Activated effector memory CD4-positive, alpha-beta T cell treated with Interleukin-2 at 50 U/mL for 16 hours (primary cell): ENCODE measurements around the gene TBC1D9B.

Source experiments
- DNase-seq: peaks from one replicate; pipeline ENCODE4 v3.0.0-alpha.2; 2020

TBC1D9B gene

DNA sequence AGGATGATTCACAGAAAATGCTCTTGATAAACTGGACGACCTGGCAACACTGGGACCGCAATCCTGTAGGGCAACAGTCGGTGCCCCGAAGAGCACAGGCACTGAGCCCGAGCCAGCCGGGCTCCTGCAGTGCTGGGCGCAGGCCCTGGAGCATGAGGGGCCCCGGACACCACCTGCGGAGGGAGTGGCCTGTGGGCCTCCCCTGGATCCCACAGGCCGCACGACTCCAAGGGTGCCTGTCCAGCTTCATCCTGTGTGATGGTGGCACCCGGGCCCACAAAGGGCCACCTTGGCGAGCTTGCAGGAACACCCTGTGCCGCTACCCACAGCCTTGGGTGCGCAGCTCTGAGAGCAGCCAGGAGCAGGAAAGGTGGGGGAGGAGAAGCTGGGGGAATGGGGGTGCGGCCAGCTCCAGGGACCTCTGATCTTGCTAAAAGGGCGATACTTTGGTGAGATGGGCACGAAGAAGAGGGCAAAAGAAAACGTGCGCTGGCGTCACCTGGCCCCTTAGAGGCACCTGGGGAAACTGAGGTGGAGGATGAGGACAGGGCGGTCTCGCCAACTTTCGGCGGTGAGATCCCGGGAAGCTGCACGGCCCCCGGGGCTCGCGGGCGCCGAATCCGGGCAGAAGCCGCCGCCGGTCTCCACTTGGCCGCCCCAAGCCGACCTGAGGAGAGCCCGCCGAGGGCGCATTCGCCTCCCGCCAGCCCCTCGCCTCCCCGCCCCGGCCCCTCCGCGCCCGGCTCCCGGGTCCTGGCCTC is 722 bp downstream of the TBC1D9B start:
- DNase-seq = peak; percentile 9

DNA sequence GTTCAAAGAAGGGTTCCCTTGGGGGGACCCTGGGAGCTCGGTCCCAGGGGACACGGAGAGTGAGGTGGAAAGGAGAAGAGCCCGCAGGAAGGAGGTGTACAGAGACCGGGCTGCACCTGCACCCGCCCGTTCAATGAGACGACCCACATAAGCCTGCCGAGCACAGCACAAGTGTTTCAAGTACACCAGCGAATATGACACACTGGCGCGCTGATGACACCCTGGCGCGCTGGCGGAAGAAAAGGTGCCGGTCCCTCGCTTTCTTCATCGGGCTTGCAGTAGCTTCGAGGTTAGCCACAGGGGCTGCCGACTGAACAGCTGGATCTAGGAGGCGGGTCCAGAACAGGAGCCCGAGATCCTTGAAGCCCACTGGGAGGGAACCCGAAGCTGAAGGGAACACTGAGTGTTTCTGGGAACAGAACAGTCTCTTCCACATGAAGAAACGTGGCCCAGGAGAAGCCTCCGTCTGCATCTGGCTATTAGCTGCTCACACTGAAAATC is 1.4 kb downstream of the TBC1D9B start:
- no peak for DNase-seq

DNA sequence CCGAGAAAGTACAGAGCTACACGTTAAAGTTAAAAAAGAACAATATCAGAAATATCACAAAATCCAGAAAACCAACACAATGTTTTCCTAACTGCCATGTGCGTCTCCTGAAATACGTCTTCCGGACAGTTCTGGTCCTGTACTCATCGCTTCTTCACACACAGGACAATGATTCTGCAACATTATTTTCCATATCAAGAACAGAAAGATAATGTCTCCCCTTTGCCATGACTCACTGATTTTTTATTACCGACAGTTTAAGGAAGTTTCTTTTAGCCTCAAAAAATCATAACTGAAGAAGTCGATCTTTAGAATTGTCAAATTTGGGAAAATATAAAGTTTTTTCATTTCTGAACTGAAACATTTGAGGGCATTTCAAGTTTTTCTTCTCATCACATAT is 2.5 kb downstream of the TBC1D9B start:
- no peak for DNase-seq

DNA sequence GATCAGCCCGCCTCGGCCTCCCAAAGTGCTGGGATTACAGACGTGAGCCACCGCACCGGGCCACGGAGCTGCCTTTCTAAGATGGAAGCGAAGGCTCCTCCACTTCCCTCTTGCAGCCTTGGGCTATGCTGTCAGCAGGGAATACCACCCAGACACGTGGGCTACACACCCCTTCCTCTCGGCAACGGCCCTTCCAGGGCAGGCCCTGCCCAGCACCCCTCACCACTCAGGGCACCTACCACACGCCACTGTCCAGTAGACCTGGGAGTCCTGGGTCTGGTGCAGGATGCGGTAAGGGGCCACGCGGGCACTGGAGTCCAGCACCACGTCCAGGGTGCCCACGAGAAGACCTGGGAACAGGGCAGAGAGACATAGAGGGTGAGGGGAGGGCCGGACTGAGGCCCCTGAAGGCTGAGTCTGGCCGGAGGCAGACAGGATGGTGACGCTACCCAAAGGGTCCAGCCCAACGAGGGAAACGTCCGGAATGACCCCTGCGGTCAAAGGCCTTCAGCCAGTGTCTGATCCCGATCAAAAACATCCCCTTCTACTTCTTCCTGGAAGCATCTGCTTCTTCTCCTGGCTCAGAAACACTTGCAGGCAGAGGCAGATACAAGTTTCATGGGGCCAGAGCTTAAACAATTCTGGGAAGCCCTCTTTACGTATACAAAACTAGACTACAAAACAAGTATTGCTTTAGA is 3.1 kb downstream of the TBC1D9B start:
- no peak for DNase-seq

DNA sequence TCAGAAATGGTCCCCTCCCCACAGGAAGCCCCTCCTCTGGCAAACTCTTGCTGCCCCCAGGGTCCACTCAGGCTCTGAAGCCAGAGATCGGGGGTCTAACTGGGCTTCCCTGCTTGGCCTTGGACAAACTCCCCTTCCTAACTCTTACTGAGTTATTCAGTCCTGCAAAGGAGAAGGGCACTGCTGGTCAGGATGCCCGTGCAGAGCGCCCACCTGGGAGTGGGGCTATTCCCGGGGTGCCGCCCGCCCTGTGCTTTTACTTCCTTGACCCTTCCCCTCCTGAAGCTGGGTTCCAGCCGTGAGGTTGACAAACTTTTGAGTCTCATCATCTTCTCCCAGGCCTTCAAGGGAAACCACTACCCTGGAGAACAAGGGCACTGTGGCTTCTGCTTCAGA is 4.9 kb downstream of the TBC1D9B start:
- no peak for DNase-seq

DNA sequence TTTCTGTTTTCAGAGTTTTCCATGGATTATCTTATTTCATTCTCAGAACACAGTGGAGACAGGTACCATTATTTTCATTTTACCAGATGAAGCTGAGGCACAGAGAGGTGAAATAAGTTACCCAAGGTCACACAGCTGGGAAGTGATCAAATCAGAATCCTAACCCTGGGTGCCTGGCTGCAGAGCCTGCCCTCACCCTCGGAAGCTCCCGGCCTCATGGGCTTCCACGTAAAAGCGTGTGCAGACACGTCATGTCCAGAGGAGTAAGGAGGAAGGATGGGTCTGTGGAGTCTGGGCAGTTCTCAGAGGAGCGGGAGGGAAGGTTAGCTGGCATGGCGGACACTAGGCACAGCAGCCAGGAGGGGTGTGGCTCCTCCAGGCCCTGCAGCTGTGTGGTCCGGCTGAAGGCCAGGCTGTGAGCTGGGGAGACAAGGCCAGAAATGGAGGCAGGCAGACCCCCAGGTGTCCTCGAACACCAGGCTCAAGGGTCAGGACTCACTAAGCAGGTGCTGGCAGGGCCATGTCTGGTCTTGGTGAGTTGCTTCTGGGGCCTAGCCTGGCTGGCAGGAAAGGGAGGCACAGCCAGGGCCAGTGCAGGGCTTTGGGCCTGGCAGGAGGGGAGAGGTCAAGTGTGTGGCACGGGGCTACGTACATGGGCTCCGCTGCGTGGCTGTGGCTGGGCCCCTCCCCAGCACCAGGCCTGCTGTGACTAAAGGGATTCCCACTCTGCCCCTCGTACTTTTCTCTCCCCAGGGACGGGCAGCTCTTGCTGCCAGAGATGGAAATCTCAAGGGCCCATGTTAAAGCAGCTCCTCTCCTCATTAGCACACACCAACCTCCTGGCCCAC is 5.6 kb downstream of the TBC1D9B start:
- DNase-seq = no peak

DNA sequence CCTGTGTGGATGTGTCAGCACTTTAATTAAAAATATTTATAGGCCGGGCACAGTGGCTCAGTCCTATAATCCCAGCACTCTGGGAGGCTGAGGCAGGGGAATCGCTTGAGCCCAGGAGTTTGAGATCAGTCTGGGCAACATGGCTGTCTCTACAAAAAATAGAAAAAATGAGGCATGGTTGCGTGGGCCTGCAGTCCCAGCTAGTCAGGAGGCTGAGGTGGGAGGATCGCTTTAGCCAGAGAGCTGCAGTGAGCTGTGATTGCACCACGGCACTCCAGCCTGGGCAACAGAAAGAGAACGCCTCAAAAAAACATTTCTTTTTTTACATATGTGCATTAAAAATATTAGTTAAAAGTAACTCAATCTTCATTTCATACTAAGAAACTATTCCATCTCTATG is 6.2 kb downstream of the TBC1D9B start:
- DNase-seq = no peak

DNA sequence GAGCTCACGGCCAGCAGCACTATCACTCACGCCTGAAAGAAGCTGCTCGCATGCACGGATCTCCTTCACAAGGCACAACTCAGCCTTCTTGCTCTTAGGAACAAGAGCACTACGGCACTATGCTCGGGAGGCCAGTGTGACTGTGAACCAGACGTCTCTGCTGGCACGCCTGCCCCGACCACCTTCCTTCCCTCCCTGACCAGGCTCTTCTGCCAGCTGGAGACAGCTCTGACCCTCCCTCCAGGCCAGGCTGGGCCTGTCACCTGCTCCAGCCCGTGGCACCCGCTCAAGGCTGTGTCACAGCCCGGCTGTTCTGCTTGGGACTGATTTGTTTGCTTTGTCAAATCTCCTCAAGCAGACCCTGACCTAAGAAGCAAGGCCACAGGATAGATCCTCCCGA is 7.0 kb downstream of the TBC1D9B start:
- no peak for DNase-seq

DNA sequence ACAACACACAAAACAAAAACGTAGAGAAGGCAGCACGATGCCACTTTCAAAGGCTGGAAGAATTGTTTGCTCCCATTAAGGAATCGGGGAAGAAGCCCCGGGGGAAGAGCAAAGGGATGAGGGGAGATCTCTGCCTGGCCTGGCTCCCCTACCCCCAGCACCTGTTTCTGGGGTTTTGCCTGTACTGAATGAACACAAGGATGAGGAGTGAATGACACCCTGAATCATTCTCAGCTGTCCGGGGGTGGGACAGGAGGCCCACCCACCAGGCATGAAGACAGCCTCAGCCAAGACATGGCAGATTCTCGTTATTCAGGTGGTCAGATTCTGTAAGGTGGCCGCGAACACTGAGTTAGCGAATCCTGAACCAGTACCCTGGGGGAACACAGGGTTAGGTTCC is 7.5 kb downstream of the TBC1D9B start:
- DNase-seq = no peak

DNA sequence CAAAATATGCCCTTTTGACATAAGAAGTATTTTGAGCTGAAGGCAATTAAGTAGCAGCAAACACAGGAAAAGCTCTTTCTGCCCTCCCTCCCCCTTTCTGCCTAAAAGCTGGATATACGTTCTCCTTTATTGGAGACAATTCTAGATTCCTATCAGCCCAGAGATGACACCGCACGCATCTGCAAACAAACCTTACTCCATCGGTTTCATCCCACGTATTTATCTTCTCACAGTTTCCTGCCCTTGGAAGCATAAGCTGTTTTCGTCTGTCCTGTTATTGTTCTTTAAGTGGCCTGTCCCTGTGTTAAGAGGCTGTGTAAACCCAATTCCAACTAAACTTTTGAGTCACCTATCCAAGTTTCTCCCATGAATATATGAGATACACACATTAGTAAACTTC is 11.8 kb downstream of the TBC1D9B start:
- DNase-seq = no peak

DNA sequence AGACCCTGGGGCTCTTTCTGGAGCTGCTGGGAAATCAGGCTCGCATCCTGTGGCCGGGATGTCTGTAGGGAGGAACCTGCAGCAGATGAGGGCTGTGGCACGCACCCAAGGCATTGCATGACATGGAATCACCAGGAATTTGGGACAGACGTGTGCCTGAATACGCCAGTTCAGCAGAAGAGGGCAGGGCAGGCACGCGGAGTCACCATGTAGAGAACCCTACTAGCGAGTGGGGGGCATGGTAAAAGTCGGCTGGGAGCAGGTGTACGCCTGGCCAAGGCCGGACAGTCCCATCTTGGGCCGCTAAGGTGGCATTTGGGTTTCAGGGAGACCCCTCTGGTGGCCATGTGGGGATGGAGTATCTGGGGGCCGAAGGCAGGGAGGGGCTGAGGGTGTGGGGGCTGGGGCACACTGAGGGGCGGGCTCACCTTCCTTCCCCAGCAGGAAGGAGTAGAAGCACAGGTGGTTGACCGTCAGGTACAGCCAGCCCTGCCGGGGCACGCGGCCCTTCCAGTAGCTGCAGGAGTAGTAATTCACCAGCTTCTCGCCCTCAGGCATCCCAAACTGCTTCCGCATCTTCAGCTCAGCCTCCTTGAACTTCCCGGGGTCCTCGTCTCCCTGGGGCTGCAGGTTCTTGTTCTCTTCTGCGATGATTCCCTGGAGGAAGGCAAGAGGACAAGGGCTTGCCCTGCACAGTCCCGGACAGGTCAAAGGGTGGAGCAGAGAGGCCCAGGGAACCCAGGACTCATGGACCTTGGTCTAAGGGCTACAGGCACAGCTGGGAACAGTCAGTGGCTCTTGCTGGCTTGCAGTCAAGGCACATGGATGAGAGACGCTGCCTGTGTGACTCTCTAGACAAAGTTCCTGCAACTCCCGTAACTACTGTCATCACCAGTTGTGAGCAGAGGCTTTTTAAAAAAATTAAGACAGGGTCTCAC is 13.5 kb downstream of the TBC1D9B start:
- no peak for DNase-seq

DNA sequence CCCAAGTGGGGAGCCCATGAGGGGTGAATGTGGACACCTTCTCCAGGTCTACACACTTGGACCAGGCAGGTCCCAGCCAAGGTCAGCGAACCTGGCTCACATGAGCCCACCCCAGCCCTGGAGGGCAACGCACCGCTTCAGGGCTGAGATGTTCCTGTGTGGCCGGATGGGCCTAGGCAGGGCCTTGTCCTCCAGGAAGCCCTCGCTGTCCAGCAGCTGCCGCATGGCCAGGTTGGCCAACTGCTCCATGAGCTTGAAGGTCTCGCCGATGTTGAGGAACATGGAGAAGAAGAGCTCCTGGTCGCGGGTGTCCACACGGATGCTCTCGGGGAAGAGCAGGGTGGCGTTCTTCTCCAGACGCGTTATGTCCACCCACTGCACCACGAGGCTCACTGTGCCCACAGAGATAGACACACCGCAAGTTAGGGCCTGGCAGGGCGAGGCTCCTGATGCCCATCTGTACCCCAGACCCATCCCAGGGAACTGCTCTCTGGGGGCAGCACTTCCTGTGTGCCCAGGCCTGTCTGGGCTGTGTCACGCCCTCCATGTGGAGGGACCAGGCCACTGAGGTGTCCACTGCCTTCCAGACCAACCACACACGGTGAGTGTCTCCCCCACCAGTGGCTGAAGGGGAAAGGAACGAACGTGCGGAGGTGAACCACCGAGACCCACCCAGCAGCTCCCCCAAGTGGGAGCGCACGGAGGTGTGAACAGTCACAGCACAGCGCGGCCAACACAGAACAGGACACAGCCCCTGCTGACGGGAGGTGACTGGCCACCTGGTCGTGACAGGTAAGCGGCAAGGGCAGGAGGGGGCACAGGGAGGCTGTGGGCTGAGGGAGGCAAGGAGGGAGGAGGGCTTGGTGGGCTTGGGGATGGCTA is 14.4 kb downstream of the TBC1D9B start:
- no peak for DNase-seq

DNA sequence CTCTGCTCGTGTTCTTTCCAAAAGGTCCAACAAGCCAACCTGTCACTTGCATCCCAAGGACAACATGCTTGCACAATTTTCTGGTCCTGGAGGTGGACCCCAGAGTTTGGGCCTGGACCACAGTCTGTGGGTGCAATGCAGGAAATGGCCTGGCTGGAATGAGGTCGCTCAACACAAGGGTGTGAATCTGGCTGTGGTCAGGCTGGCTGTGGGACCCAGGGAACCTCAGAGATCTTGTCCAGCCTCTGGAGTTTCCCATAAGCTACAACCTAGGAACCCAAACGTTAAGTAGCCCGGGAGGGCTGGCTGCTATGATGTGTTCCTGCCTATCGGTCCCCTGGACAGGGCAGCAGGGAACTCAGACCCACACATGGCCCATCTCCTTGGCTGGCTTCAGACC is 15.4 kb downstream of the TBC1D9B start:
- DNase-seq = no peak

DNA sequence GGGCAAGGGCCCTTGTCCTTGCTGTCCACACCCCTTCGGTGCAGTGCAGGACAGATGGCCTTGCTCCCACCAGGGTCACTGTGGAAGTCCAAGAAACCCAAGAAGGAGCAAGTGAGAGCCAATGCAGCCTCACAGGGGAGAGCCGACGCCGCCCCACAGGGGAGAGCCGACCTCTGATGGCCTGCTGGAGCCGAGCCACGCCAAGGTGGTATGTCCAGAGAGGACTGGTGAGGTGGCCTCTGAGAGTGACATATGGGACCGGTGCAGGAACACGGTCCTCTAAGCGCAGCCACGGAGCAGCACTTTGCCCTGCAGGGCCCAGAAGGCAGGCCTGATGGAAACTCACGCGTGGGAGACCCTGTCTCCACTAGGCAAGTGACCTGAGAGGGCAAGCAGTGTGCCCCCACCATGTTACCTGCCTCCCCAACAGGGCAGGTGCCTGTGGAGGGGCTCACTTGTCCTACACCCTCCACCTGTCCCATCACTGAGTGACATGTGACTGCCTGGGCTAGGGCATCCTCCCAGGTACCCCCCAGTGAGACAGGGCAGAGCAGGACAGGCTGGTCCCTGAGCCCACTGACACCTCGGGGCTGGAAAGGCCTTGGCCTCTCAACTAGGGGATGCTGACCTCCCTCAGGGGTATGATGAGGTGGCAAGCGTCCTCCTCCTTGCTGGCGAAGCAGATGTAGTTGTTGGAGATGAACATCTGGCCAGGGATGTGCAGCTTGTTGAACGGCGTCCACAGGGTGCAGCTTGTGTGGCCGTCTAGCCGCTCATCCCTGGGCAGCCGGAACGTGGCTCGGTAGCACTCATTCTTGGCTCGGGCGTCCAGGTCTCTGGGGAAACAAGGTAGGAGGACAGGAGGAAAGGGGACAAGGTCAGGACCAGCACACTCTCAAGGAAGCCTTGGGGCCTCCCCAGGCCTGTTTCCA is 16.7 kb downstream of the TBC1D9B start:
- DNase-seq = no peak

DNA sequence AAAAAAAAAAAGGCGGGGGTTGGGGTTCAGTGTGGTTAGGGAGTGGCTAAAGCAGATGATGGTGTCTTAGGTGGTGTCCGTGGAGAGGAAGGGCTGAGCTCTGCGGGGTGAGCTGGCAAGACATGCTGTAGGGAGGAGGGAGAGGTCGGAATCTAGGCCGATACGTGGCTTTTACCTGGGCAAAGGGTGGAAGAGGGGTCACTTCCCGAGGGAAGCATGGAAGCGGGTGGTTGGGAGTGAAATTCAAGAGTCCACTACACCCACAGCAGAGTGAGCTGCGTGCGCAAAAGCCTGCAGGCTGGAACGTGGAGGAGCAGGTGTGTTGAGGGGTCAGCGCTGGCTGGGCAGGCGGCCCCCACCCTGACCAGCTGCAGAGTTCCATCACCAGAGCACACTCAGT is 17.8 kb downstream of the TBC1D9B start:
- DNase-seq = no peak

DNA sequence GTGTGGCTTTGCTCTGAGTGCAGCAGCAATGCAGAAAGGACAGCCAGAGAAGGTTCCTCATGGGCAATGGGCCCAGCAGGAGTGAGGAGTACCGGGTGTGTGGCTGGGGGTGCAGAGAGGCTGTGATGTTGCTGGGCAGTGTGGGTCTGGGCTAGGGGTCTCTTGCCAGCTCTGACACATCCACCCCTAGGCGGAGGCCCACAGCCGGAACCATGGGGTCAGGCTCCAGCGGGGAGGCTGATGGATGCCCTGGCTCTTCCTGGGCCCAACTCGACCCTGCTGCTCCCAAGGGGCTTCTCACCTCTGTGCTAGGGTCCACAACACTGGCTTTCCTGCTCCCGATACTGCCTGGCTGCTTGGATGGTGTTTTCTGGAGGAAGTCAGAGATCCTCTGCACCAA is 19.9 kb downstream of the TBC1D9B start:
- no peak for DNase-seq

DNA sequence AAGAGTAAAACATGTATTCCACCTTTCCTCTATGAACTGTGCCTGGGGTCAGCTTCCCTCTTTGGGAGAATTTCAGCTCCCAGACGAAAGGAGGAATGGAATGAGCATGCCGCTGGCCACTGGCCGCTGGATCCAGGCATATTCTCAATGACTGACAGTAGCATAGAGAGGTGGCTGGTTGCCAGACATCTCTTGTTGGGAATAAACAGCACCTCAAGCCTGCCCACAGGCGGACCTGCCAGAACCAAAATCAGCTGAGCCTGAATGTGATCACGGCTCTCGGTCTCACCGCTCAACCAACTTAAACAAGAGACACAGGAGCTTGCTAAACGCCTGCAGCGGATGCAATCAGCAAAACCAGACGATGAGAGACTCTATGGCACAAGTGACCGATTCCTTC is 20.6 kb downstream of the TBC1D9B start:
- DNase-seq = no peak

DNA sequence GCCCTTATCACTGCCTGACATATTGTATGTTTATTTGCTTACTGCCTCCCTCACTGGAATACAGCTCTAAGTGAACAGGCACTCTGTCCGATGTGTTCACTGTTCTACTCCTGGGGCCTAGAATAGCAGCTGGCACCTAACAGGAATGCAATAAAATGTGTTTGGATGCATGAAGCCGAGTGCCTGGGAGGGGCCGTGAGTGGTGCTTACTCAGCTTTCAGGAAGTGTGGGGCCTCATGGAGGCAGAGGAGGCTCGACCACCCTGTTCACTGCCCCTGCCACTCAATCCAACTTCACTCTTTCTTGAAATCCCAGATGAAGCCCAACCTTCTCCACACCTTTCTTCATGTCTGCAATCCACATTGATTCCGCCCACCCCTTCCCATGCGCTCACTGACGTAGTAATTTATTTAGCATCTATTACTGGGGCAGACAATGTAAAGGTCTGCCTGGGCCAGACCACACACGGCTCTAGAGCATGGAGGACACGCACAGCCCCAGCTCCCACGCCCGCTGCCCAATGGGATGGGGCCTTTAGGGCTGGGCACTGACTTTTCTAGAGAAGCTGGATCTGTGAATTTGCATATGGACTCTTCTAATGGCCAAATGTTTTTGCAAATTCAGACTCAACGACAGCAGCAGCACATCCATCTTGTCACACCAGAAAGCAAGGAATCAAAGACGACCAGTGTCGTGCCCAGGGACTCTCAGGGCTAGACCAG is 21.3 kb downstream of the TBC1D9B start:
- DNase-seq = no peak

DNA sequence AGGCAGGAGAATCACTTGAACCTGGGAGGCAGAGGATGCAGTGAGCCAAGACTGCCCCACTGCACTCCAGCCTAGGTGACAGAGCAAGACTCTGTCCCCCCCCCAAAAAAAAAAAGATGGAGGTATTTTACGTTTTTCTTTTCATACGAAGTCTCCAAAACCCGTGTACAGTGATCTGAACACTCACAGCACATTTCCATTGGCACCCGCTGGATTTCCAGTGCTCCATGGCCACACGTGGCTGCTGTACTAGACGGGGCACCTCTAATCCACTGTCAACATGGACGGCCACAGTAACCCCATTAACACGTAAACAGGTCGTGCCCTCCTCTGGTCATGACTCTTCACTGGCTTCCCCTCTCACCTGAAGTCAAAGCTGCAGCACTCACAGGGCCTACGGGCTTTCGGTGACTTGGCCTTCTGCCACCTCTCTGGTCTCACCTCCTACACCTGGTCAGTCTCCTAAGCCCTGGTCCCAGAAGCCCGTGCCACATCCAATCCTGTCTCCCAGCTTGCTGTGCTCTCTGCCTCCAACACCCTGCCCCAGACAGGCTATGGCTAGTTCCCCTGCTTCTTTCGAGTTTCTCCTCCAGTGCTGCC is 22.1 kb downstream of the TBC1D9B start:
- DNase-seq = no peak
